Type B pancreatic cell (in vitro differentiated cells): Measurements from ENCODE around the gene KLHL29. TPM values are rescaled to one million over a fixed set of nuclear protein-coding genes. Genes with fewer than 3 reads are reported as not detected.

Source experiments
- DNase-seq: peaks from one replicate; pipeline ENCODE4 v3.0.0; 2021; ENCODE audit warnings: mixed read lengths; ENCODE audit not compliant: unreplicated experiment; ENCODE audit errors: extremely low spot score
- H3K27ac Mint-ChIP-seq: 2 replicates; pipeline ENCODE4 v1.8.0; 2021; ENCODE audit warnings: mild to moderate bottlenecking, mixed read lengths
- H3K27me3 Mint-ChIP-seq: 2 replicates; pipeline ENCODE4 v1.8.0; 2021; ENCODE audit warnings: mixed read lengths
- H3K36me3 Mint-ChIP-seq: 2 replicates; pipeline ENCODE4 v1.8.0; 2021; ENCODE audit warnings: mixed read lengths
- H3K4me1 Mint-ChIP-seq: one replicate; pipeline ENCODE4 v1.8.0; 2021; ENCODE audit warnings: mixed read lengths; ENCODE audit not compliant: unreplicated experiment
- H3K4me3 Mint-ChIP-seq: 2 replicates; pipeline ENCODE4 v1.8.0; 2021; ENCODE audit warnings: mild to moderate bottlenecking, mixed read lengths
- H3K9me3 Mint-ChIP-seq: 2 replicates; pipeline ENCODE4 v1.8.0; 2021; ENCODE audit warnings: mixed read lengths
- CTCF ChIP-seq: fragments of 200-600 bp; sonication (generic); conservative IDR thresholded peaks from 2 replicates; pipeline ENCODE4 v1.5.0; 2021; ENCODE audit warnings: antibody characterized with exemption, mild to moderate bottlenecking
- long read RNA-seq: library from polyadenylated mRNA; unstranded; transcript quantifications from one replicate; pipeline ENCODE4 v2.0.0, GENCODE V29; 2020
- total RNA-seq: library from RNA; stranded (reverse); gene quantifications from 2 replicates; pipeline ENCODE4 v1.2.1, GENCODE V29; 2021; ENCODE audit warnings: low replicate concordance

KLHL29 gene
- 14.6 and 24.1 TPM in 2 replicates for total RNA-seq
- long read RNA-seq, full-length matches to known transcripts, result 1 of 13 reads
- long read RNA-seq, partial matches to known transcripts, result 8 of 13 reads
- long read RNA-seq, other reads (novel, unspliced or antisense), result 4 of 13 reads

GRCh38 chr2:23384551-23385343 lies at the start of gene KLHL29:
KLHL29 (plus strand) TSS chr2:23385179; CDS start chr2:23562197, 177,018 bp downstream.
- Mint-ChIP-seq H3K27ac (peak within 1 kb of the TSS; percentile 66), H3K9me3 (no peaks in the 10 kb centered on the region)
- no peak for TF ChIP-seq CTCF

GRCh38 chr2:23335550-23335949 lies 49.4 kb upstream of the KLHL29 start:
- Mint-ChIP-seq H3K9me3 (peaks cover 9% of the 10 kb centered on the region), H3K4me3 (no peak overlapping the region), H3K36me3 (no peaks in the 10 kb centered on the region), H3K27me3 (peaks cover 24% of the 10 kb centered on the region), H3K4me1 (peaks cover 4% of the 10 kb centered on the region), H3K27ac (no peak overlapping the region)
- TF ChIP-seq CTCF, result no peak
- no peak for DNase-seq

More at GRCh38 chr2:23384551-23385343, at the start of gene KLHL29:
- peaks cover 6% of the 10 kb centered on the region for H3K36me3 Mint-ChIP-seq
- H3K27me3 Mint-ChIP-seq, result peaks cover 63% of the 10 kb centered on the region
- H3K4me3 Mint-ChIP-seq, result peak within 1 kb of the TSS; percentile 85
- H3K4me1 Mint-ChIP-seq, result peaks cover 25% of the 10 kb centered on the region
- peak; percentile 82 for DNase-seq

- Mint-ChIP-seq H3K9me3 (peaks cover 9% of the 10 kb centered on the region), H3K4me1 (no peaks in the 10 kb centered on the region), H3K4me3 (no peak overlapping the region), H3K27ac (no peak overlapping the region), H3K27me3 (peaks cover 9% of the 10 kb centered on the region), H3K36me3 (no peaks in the 10 kb centered on the region)
- DNase-seq, result no peak
- TF ChIP-seq CTCF, result no peak
Measured at GRCh38 chr2:23342075-23342474, 42.9 kb upstream of the KLHL29 start.

- H3K27ac Mint-ChIP-seq, result no peak overlapping the region
- H3K27me3 Mint-ChIP-seq, result peaks cover 9% of the 10 kb centered on the region
- no peak for DNase-seq
- TF ChIP-seq CTCF, result no peak
- H3K36me3 Mint-ChIP-seq, result no peaks in the 10 kb centered on the region
- H3K4me1 Mint-ChIP-seq, result peaks cover under 1% of the 10 kb centered on the region
- no peak overlapping the region for H3K4me3 Mint-ChIP-seq
- H3K9me3 Mint-ChIP-seq, result no peaks in the 10 kb centered on the region
Measured at GRCh38 chr2:23346029-23346428, 39.0 kb upstream of the KLHL29 start.

GRCh38 chr2:23346781-23347180 lies 38.2 kb upstream of the KLHL29 start:
- no peaks in the 10 kb centered on the region for H3K9me3 Mint-ChIP-seq
- no peak for DNase-seq
- H3K4me3 Mint-ChIP-seq, result no peak overlapping the region
- no peak for TF ChIP-seq CTCF
- H3K27me3 Mint-ChIP-seq, result peaks cover 9% of the 10 kb centered on the region
- H3K36me3 Mint-ChIP-seq, result no peaks in the 10 kb centered on the region
- H3K27ac Mint-ChIP-seq, result no peak overlapping the region
- H3K4me1 Mint-ChIP-seq, result peaks cover 4% of the 10 kb centered on the region
